LNCAP (cell line): ENCODE data around the gene PGPEP1.

Experiments
- CTCF ChIP-seq: fragments of 450-650 bp; IDR thresholded peaks from 2 replicates; pipeline ENCODE4 v1.5.1; 2017; ENCODE audit warnings: mild to moderate bottlenecking

The PGPEP1 gene

DNA sequence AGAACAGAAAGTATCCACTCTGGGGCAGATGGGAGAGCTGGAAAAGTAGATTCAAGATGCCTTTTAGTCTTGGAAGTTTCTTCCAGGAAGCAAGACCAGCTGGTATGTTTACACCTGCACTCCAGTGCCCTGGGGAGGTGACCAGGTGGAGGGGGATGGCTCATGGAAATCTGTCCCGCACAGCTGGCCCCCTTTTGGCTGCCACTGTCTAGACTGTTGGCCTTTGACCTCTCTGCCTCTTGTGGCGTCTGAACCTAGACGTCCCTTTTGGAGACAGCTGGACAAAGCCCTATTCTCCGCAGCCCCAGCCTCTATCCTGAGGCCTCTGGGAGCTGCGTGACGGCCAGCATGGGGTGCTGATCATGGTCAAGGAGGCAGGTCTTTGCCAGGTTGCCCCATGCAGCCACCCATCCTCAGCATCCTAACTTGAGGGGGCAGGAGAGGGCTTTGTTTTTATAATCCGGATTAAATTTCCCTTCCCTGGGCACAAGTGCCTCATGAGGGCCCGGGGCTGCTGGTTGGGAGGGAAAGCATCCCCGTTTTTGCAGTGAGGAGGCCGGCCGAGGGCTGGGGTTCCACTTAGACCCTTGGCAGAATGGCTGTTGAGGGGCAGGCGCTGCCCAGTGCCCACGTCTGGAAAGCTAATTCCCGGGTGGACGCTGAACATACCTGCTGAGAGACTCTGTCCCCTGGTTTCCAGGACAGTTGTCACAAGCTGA is 28.3 kb downstream of the PGPEP1 start:
- TF ChIP-seq CTCF: no peak

DNA sequence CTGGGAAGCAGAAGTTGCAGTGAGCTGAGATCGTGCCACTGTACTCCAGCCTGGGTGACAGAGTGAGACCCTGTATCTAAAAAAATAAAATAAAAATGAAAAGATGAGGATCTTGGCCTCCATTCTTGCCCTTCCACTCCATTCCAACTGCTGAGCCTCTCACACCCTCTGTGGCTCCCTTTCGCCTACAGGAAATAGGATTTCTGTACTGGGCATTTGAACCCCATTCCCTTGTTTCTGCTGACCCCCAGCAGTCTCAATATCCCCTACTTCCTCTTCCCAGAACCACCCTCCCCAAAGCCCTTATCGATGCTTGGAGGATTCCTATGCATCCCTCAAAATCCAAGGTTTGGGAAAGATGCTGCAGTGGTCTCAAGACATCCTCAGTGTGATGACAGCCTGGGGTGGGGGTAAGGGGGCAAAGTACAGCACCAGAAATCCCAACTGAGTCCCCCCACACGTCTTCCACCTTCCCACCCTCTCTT is 33.1 kb downstream of the PGPEP1 start:
- no peak for TF ChIP-seq CTCF

DNA sequence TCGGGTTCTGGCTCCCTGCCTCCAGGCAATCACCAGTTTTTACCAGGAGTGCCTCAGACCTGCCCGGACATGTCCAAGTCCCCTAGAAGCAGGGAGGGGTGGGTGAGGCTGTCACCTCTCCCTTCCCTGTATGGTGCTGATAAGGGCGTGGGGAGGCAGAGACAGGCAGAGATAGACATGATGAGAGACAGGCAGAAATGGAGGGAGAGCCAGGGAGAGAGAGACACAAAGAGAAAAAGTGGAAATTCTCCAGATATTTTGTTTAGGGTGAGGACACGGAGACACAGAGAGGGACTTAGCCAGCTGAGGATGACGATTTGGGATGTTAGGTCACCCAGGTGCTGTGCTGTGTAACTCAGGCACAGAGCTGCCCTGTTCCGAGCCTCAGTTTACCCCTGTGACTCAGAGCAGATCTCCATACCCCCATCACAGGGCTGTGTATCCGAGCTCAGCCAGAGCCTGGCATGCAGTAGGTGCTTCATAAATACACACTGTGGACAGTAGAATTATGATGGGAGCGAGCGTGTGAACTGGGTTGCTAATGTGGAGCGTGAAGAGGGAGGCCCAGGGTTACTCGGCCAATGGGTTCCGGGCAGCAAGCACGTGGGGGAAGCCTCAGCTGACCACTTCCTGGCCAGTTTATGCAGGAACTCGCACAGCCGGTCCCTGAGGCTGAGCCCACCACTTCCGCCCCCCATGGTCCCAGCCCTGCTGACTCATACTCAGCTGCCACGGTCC is 33.7 kb downstream of the PGPEP1 start:
- no peak for TF ChIP-seq CTCF

- TF ChIP-seq CTCF: no peak
Observed at GRCh38 chr19:18377026-18377425, 36.6 kb downstream of the PGPEP1 start.

DNA sequence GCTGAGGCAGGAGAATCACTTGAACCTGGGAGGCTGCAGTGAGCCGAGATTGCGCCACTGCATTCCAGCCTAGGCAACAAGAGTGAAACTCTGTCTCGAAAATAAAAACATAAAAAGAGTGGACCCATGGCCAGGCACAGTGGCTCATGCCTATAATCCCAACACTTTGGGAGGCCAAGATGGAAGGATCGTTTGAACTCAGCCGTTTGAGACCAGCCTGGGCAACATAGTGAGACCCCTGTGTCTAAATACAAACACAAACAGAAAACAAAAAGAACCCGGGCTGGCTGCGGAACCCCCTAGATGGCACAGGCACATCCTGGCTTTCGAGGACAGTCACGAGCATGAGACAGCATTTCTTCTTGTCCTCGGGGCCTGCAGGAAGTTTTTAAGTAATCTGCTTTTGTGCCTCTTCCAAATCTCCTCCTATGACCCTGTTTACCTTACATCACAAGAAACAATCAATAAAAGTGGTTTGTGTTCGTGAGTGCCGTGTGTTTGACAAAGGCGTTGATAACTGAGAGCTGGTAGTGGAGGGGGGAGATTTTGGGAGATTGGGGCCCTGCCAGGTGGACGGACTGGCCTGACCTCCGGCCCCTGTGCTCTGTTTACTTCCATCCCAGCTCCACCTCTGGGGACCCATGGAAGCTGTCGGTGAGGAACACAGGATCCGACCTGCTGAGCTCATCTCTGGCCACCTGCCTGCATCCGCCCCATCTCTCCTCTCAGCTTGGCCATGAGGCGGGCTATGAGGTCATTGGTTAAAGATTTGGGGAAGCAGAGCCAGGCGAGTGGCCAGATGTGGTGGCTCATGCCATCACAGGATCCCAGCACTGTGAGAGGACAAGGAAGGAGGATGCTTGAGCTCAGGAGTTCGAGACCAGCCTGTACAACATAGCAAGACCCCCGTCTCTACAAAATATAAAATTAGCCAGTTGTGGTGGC is 39.7 kb downstream of the PGPEP1 start:
- TF ChIP-seq CTCF: no peak

DNA sequence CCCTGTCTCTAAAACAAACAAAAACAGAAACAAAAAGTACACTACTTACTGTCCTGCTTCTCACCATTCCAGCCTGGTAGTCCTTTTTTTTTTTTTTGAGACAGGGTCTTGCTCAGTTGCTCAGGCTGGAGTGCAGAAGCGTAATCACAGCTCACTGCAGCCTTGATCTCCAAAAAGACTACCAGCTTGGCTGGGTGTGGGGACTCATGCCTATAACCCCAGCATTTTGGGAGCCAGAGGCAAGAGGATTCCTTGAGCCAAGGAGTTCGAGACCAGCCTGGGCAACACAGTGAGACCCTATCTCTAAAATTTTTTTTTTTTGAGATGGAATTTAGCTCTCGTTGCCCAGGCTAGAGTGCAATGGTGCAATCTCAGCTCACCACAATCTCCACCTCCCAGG is 40.4 kb downstream of the PGPEP1 start:
- no peak for TF ChIP-seq CTCF

GRCh38 chr19:18384775-18385174 is 44.4 kb downstream of the PGPEP1 start:
- no peak for TF ChIP-seq CTCF
